ENCODE data around the gene LSM5.

Gene LSM5

GRCh38 chr7:32522746-32523530 lies 32.8 kb upstream of the LSM5 start:
- no peak overlapping the region for H3K9ac ChIP-seq (ENCODE audit: low read depth, low read length)
- peaks cover 17% of the 10 kb centered on the region for H3K4me1 ChIP-seq (ENCODE audit: control insufficient read depth, insufficient read depth, low read length)
- peaks cover 20% of the 10 kb centered on the region for H3K9me3 ChIP-seq (ENCODE audit: control insufficient read depth, insufficient read depth, low read length)
- peaks cover 5% of the 10 kb centered on the region for H3K36me3 ChIP-seq (ENCODE audit: control insufficient read depth, insufficient read depth, low read length)
- no peaks in the 10 kb centered on the region for H3K27me3 ChIP-seq (ENCODE audit: control insufficient read depth, insufficient read depth, low read length)
- H3K4me3 ChIP-seq (ENCODE audit: low read depth, low read length) = no peak overlapping the region

GRCh38 chr7:32519763-32520162 lies 29.6 kb upstream of the LSM5 start:
- Histone ChIP-seq H3K36me3 (ENCODE audit: control insufficient read depth, insufficient read depth, low read length) (peaks cover 5% of the 10 kb centered on the region), H3K4me1 (ENCODE audit: control insufficient read depth, insufficient read depth, low read length) (no peaks in the 10 kb centered on the region), H3K9me3 (ENCODE audit: control insufficient read depth, insufficient read depth, low read length) (peaks cover 21% of the 10 kb centered on the region), H3K27me3 (ENCODE audit: control insufficient read depth, insufficient read depth, low read length) (no peaks in the 10 kb centered on the region), H3K4me3 (ENCODE audit: low read depth, low read length) (no peak overlapping the region), H3K9ac (ENCODE audit: low read depth, low read length) (no peak overlapping the region)

- Histone ChIP-seq H3K27me3 (ENCODE audit: control insufficient read depth, insufficient read depth, low read length) (no peaks in the 10 kb centered on the region), H3K9ac (ENCODE audit: low read depth, low read length) (no peak overlapping the region), H3K36me3 (ENCODE audit: control insufficient read depth, insufficient read depth, low read length) (peaks cover 5% of the 10 kb centered on the region), H3K4me3 (ENCODE audit: low read depth, low read length) (no peak overlapping the region), H3K4me1 (ENCODE audit: control insufficient read depth, insufficient read depth, low read length) (peaks cover 4% of the 10 kb centered on the region), H3K9me3 (ENCODE audit: control insufficient read depth, insufficient read depth, low read length) (peaks cover 21% of the 10 kb centered on the region)
These were observed 28.5 kb upstream of the LSM5 start for GRCh38 chr7:32518534-32519140.

GRCh38 chr7:32516551-32517100 lies 26.4 kb upstream of the LSM5 start:
- Histone ChIP-seq H3K9me3 (ENCODE audit: control insufficient read depth, insufficient read depth, low read length) (peaks cover 21% of the 10 kb centered on the region), H3K4me1 (ENCODE audit: control insufficient read depth, insufficient read depth, low read length) (peaks cover 16% of the 10 kb centered on the region), H3K27me3 (ENCODE audit: control insufficient read depth, insufficient read depth, low read length) (no peaks in the 10 kb centered on the region), H3K9ac (ENCODE audit: low read depth, low read length) (no peak overlapping the region), H3K4me3 (ENCODE audit: low read depth, low read length) (no peak overlapping the region), H3K36me3 (ENCODE audit: control insufficient read depth, insufficient read depth, low read length) (peaks cover 2% of the 10 kb centered on the region)

GRCh38 chr7:32515890-32516550 lies 25.8 kb upstream of the LSM5 start:
- no peak overlapping the region for H3K4me3 ChIP-seq (ENCODE audit: low read depth, low read length)
- H3K9ac ChIP-seq (ENCODE audit: low read depth, low read length) = no peak overlapping the region
- H3K9me3 ChIP-seq (ENCODE audit: control insufficient read depth, insufficient read depth, low read length) = peaks cover 21% of the 10 kb centered on the region
- H3K4me1 ChIP-seq (ENCODE audit: control insufficient read depth, insufficient read depth, low read length) = peaks cover 16% of the 10 kb centered on the region
- H3K36me3 ChIP-seq (ENCODE audit: control insufficient read depth, insufficient read depth, low read length) = no peaks in the 10 kb centered on the region
- H3K27me3 ChIP-seq (ENCODE audit: control insufficient read depth, insufficient read depth, low read length) = no peaks in the 10 kb centered on the region

- Histone ChIP-seq H3K4me3 (ENCODE audit: low read depth, low read length) (no peak overlapping the region), H3K9ac (ENCODE audit: low read depth, low read length) (no peak overlapping the region), H3K4me1 (ENCODE audit: control insufficient read depth, insufficient read depth, low read length) (peaks cover 16% of the 10 kb centered on the region), H3K9me3 (ENCODE audit: control insufficient read depth, insufficient read depth, low read length) (peaks cover 4% of the 10 kb centered on the region), H3K27me3 (ENCODE audit: control insufficient read depth, insufficient read depth, low read length) (no peaks in the 10 kb centered on the region), H3K36me3 (ENCODE audit: control insufficient read depth, insufficient read depth, low read length) (no peaks in the 10 kb centered on the region)
These were observed 23.0 kb upstream of the LSM5 start for GRCh38 chr7:32513210-32513609.

- Histone ChIP-seq H3K4me3 (ENCODE audit: low read depth, low read length) (no peak overlapping the region), H3K27me3 (ENCODE audit: control insufficient read depth, insufficient read depth, low read length) (no peaks in the 10 kb centered on the region), H3K36me3 (ENCODE audit: control insufficient read depth, insufficient read depth, low read length) (no peaks in the 10 kb centered on the region), H3K4me1 (ENCODE audit: control insufficient read depth, insufficient read depth, low read length) (peaks cover 16% of the 10 kb centered on the region), H3K9ac (ENCODE audit: low read depth, low read length) (no peak overlapping the region), H3K9me3 (ENCODE audit: control insufficient read depth, insufficient read depth, low read length) (no peaks in the 10 kb centered on the region)
These were observed 21.6 kb upstream of the LSM5 start for GRCh38 chr7:32511791-32512190.

GRCh38 chr7:32507414-32507813 lies 17.2 kb upstream of the LSM5 start:
- Histone ChIP-seq H3K9me3 (ENCODE audit: control insufficient read depth, insufficient read depth, low read length) (no peaks in the 10 kb centered on the region), H3K9ac (ENCODE audit: low read depth, low read length) (no peak overlapping the region), H3K4me1 (ENCODE audit: control insufficient read depth, insufficient read depth, low read length) (peaks cover 2% of the 10 kb centered on the region), H3K4me3 (ENCODE audit: low read depth, low read length) (no peak overlapping the region), H3K27me3 (ENCODE audit: control insufficient read depth, insufficient read depth, low read length) (no peaks in the 10 kb centered on the region), H3K36me3 (ENCODE audit: control insufficient read depth, insufficient read depth, low read length) (no peaks in the 10 kb centered on the region)

- Histone ChIP-seq H3K4me1 (ENCODE audit: control insufficient read depth, insufficient read depth, low read length) (peaks cover 1% of the 10 kb centered on the region), H3K27me3 (ENCODE audit: control insufficient read depth, insufficient read depth, low read length) (no peaks in the 10 kb centered on the region), H3K9me3 (ENCODE audit: control insufficient read depth, insufficient read depth, low read length) (no peaks in the 10 kb centered on the region), H3K9ac (ENCODE audit: low read depth, low read length) (no peak overlapping the region), H3K36me3 (ENCODE audit: control insufficient read depth, insufficient read depth, low read length) (no peaks in the 10 kb centered on the region), H3K4me3 (ENCODE audit: low read depth, low read length) (no peak overlapping the region)
These were observed 16.3 kb upstream of the LSM5 start for GRCh38 chr7:32506266-32507054.

- Histone ChIP-seq H3K4me1 (ENCODE audit: control insufficient read depth, insufficient read depth, low read length) (peaks cover 3% of the 10 kb centered on the region), H3K27me3 (ENCODE audit: control insufficient read depth, insufficient read depth, low read length) (no peaks in the 10 kb centered on the region), H3K9ac (ENCODE audit: low read depth, low read length) (no peak overlapping the region), H3K4me3 (ENCODE audit: low read depth, low read length) (no peak overlapping the region), H3K36me3 (ENCODE audit: control insufficient read depth, insufficient read depth, low read length) (no peaks in the 10 kb centered on the region), H3K9me3 (ENCODE audit: control insufficient read depth, insufficient read depth, low read length) (no peaks in the 10 kb centered on the region)
These were observed 12.5 kb upstream of the LSM5 start for GRCh38 chr7:32502728-32503127.

GRCh38 chr7:32501522-32501921 lies 11.3 kb upstream of the LSM5 start:
- Histone ChIP-seq H3K4me3 (ENCODE audit: low read depth, low read length) (no peak overlapping the region), H3K27me3 (ENCODE audit: control insufficient read depth, insufficient read depth, low read length) (no peaks in the 10 kb centered on the region), H3K4me1 (ENCODE audit: control insufficient read depth, insufficient read depth, low read length) (peaks cover 3% of the 10 kb centered on the region), H3K9me3 (ENCODE audit: control insufficient read depth, insufficient read depth, low read length) (no peaks in the 10 kb centered on the region), H3K9ac (ENCODE audit: low read depth, low read length) (no peak overlapping the region), H3K36me3 (ENCODE audit: control insufficient read depth, insufficient read depth, low read length) (no peaks in the 10 kb centered on the region)
